Measurements from ENCODE around the gene HOXC4. TPM values are rescaled to one million over a fixed set of nuclear protein-coding genes. Genes with fewer than 3 reads are reported as not detected.

Gene HOXC4
- total RNA-seq, 1 donor from 2014 or later, result not detected

GRCh38 chr12:54058128-54058768 is 4.6 kb downstream of the HOXC4 start:
- H3K4me1 ChIP-seq, result peaks cover 10% of the 10 kb centered on the region
- H3K9me3 ChIP-seq (replicated peaks), result no peaks in the 10 kb centered on the region
- H3K27me3 ChIP-seq (ENCODE audit: low read depth), result peaks cover 98% of the 10 kb centered on the region
- TF ChIP-seq, protein P1, sequence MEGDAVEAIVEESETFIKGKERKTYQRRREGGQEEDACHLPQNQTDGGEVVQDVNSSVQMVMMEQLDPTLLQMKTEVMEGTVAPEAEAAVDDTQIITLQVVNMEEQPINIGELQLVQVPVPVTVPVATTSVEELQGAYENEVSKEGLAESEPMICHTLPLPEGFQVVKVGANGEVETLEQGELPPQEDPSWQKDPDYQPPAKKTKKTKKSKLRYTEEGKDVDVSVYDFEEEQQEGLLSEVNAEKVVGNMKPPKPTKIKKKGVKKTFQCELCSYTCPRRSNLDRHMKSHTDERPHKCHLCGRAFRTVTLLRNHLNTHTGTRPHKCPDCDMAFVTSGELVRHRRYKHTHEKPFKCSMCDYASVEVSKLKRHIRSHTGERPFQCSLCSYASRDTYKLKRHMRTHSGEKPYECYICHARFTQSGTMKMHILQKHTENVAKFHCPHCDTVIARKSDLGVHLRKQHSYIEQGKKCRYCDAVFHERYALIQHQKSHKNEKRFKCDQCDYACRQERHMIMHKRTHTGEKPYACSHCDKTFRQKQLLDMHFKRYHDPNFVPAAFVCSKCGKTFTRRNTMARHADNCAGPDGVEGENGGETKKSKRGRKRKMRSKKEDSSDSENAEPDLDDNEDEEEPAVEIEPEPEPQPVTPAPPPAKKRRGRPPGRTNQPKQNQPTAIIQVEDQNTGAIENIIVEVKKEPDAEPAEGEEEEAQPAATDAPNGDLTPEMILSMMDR (IDR thresholded peaks at IDR 0.05; ENCODE audit: borderline replicate concordance), result no peak
- DNase-seq, result no peak
- intact Hi-C loops (cut with micrococcal nuclease), result no loop called here
- no peaks in the 10 kb centered on the region for H3K36me3 ChIP-seq
- H3K27ac ChIP-seq (replicated peaks), result no peak overlapping the region
- H3K4me3 ChIP-seq, result no peak overlapping the region

DNA sequence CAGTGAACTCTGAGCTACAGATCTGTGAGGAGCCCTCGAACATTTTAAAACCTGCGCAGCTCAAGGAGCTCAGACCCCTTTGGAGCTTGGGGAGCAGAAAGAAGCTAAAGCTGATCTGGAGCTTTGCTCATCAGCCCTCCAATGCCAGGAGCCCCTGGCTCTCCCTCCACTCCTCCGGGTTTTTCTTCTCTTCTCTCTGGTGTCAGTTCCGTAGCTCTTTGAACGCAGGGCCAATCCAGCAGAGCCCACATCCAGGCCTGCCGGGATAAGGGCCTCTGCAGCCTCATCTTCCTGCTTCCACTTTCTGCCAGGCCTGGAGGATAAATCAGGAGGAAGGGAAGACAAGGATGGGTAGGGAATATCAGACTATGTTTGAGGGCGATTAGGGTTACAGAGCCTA is 6.0 kb downstream of the HOXC4 start:
- no peak for DNase-seq
- no peaks in the 10 kb centered on the region for H3K4me1 ChIP-seq
- intact Hi-C loops (cut with micrococcal nuclease), result no loop called here
- no peaks in the 10 kb centered on the region for H3K9me3 ChIP-seq (replicated peaks)
- H3K36me3 ChIP-seq, result no peaks in the 10 kb centered on the region
- peaks cover 98% of the 10 kb centered on the region for H3K27me3 ChIP-seq (ENCODE audit: low read depth)
- H3K4me3 ChIP-seq, result no peak overlapping the region
- H3K27ac ChIP-seq (replicated peaks), result no peak overlapping the region
- TF ChIP-seq, protein P1 (IDR thresholded peaks at IDR 0.05; ENCODE audit: borderline replicate concordance), result no peak

DNA sequence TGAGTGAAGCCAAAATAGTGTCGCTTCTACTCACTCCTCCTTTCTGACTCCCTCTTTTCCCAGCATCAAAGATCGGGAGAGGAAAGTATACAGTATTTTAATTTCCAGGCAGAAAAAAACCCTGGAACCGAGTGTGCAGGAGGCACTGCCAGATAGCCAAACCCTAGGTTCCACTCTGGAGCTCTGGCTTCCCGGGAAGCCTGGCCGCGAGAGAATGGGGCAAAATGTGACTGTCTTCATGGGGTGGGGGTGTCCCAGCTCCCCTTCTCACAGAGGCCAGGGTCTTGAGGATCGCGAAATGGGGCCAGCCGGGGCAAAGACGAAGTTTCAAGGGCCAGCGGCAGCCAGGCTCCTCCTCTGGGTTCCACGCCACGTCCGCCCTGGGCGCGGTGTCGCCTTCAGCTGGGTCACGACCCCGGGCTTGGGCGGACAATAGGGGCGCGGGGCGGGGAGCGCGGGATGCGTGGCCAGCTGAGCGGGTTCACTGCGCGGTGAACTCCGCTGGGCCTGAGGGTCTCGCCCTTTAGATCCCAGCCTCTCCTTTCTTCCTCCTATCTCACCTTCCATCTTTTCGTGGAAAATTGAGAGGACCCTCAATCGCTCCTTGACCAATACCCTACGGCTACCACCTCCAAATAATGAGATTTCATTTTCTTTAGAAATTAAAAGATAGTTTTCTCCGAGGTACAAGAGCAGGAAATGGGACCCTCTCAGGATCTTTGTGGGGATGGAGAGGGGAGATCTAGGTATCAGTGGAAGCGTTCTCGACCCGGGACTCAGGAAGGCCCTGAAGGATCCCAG is 6.7 kb downstream of the HOXC4 start:
- TF ChIP-seq, protein P1 (IDR thresholded peaks at IDR 0.05; ENCODE audit: borderline replicate concordance), result no peak
- H3K27ac ChIP-seq (replicated peaks), result no peak overlapping the region
- no peak for DNase-seq
- H3K27me3 ChIP-seq (ENCODE audit: low read depth), result peaks cover 98% of the 10 kb centered on the region
- no peaks in the 10 kb centered on the region for H3K9me3 ChIP-seq (replicated peaks)
- H3K4me3 ChIP-seq, result no peak overlapping the region
- H3K36me3 ChIP-seq, result no peaks in the 10 kb centered on the region
- H3K4me1 ChIP-seq, result no peaks in the 10 kb centered on the region
- intact Hi-C loops (cut with micrococcal nuclease), result no loop called here

- Histone ChIP-seq H3K4me3 (no peak overlapping the region), H3K27ac (replicated peaks) (no peak overlapping the region), H3K36me3 (no peaks in the 10 kb centered on the region), H3K27me3 (ENCODE audit: low read depth) (peaks cover 98% of the 10 kb centered on the region), H3K9me3 (replicated peaks) (no peaks in the 10 kb centered on the region), H3K4me1 (no peaks in the 10 kb centered on the region)
- DNase-seq, result no peak
- intact Hi-C loops (cut with micrococcal nuclease), result no loop called here
- TF ChIP-seq, protein P1 (IDR thresholded peaks at IDR 0.05; ENCODE audit: borderline replicate concordance), result no peak
These were observed 7.5 kb downstream of the HOXC4 start for GRCh38 chr12:54060975-54061778.

DNA sequence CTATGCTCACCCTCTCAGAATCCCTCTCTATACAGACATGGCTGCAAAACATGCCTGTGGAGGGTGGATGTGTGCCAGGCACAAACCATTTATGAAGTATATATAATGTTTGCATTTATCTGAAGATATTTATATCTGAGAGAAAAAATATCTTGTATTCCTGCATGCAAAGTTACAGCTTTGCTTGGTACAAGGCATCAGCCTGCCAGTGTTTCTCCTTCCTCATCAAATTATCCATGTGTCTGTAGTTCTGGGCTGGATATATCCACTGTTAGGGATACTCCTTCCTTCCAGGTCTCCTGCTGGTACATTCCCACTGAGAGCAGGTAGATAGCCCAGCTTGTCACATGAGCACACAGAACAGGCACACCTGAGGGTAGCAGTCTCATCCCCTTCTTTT is 12.0 kb downstream of the HOXC4 start:
- intact Hi-C loops (cut with micrococcal nuclease), result no loop called here
- Histone ChIP-seq H3K9me3 (replicated peaks) (no peaks in the 10 kb centered on the region), H3K36me3 (no peaks in the 10 kb centered on the region), H3K27ac (replicated peaks) (no peak overlapping the region), H3K4me1 (no peaks in the 10 kb centered on the region), H3K27me3 (ENCODE audit: low read depth) (peaks cover 97% of the 10 kb centered on the region), H3K4me3 (no peak overlapping the region)
- DNase-seq, result no peak
- TF ChIP-seq, protein P1 (IDR thresholded peaks at IDR 0.05; ENCODE audit: borderline replicate concordance), result no peak

All from left ventricle myocardium inferior (tissue), 1 donor.